GM12878 (cell line): ENCODE results near the gene MSI2. TPM values are rescaled to one million over a fixed set of nuclear protein-coding genes. Genes with fewer than 3 reads are reported as not detected.

Experiments
- ATAC-seq: fragments of 200-7000 bp; cut with Tn5 transposase; 3 replicates; pipeline ENCODE4 v1.9.1; 2020; ENCODE audit warnings: mild to moderate bottlenecking, moderate library complexity
- BruUV-seq: library from RNA; stranded (reverse); fragments of 400-500 nt; replicated peaks from 2 replicates; lab custom pipeline; 2021; lab: Mats Ljungman, UMichigan
- CTCF ChIA-PET: fragments of 300-600 bp; sonication (Branson Sonifier 250); formaldehyde crosslinking; extraction: SDS; loops from one replicate; lab custom pipeline; 2021; ENCODE audit warnings: inconsistent platforms; lab: Yijun Ruan, JAX
- POLR2A ChIA-PET: fragments of 350-600 bp; formaldehyde crosslinking; extraction: SDS; loops from one replicate; lab custom pipeline; 2021; ENCODE audit warnings: inconsistent platforms; lab: Charles Lee
- RAD21 ChIA-PET: fragments of 300-600 bp; sonication (Branson Sonifier 250); formaldehyde crosslinking; loops from one replicate; lab custom pipeline; 2023; ENCODE audit warnings: antibody characterized with exemption; ENCODE audit not compliant: unreplicated experiment; lab: Charles Lee
- SMC1A ChIA-PET: fragments of 300-600 bp; sonication (Branson Sonifier 250); formaldehyde crosslinking; loops from one replicate; lab custom pipeline; 2023; ENCODE audit not compliant: unreplicated experiment, uncharacterized antibody; lab: Charles Lee
- DNase-seq: peaks from one replicate; pipeline ENCODE4 v3.0.0-alpha.2; 2011; ENCODE audit warnings: low read depth, low spot score
- FAIRE-seq: peaks from 3 replicates; lab custom pipeline; 2011; peaks lifted over from hg19 to GRCh38; lab: Jason Lieb, UNC
- H2AFZ ChIP-seq: 2 replicates; pipeline ENCODE4 v1.6.0; 2011; ENCODE audit warnings: low read depth, low read length, control low read depth; ENCODE audit not compliant: control insufficient read depth
- H3K27ac ChIP-seq: 2 replicates; pipeline ENCODE4 v1.5.1; 2011; ENCODE audit warnings: control low read depth; ENCODE audit not compliant: control insufficient read depth, insufficient read depth
- H3K27me3 ChIP-seq, 2 experiments: replicated peaks in 1 of 2; 2 replicates each; pipeline versions ENCODE4 v1.6.0 to v1.6.1; 2011; ENCODE audit warnings: low read length in 1 of 2; ENCODE audit not compliant: control insufficient read depth in 2 of 2, insufficient read depth in 2 of 2
- H3K36me3 ChIP-seq, 2 experiments: 2 replicates each; pipeline ENCODE4 v1.5.1; 2011; ENCODE audit warnings: low read length in 1 of 2; ENCODE audit not compliant: control insufficient read depth in 2 of 2, insufficient read depth in 2 of 2
- H3K4me1 ChIP-seq: 2 replicates; pipeline ENCODE4 v1.6.1; 2011; ENCODE audit warnings: mild to moderate bottlenecking, low read length, moderate library complexity, mixed read lengths; ENCODE audit not compliant: control insufficient read depth, insufficient read depth
- H3K4me2 ChIP-seq: 2 replicates; pipeline ENCODE4 v1.6.0; 2011; ENCODE audit warnings: control low read depth; ENCODE audit not compliant: control insufficient read depth, insufficient read depth
- H3K4me3 ChIP-seq: fragments of 200-600 bp; sonication (generic); 2 replicates; pipeline ENCODE4 v1.5.1; 2016
- H3K79me2 ChIP-seq: 2 replicates; pipeline ENCODE4 v1.6.0; 2011; ENCODE audit warnings: low read length; ENCODE audit not compliant: control insufficient read depth, insufficient read depth
- H3K9ac ChIP-seq: 2 replicates; pipeline ENCODE4 v1.8.0; 2011; ENCODE audit warnings: low read length, control low read depth, mixed read lengths; ENCODE audit not compliant: control insufficient read depth, insufficient read depth
- H3K9me3 ChIP-seq: replicated peaks from 3 replicates; pipeline ENCODE4 v1.5.1; 2011; ENCODE audit warnings: mild to moderate bottlenecking, low read length; ENCODE audit not compliant: control insufficient read depth, insufficient read depth
- H4K20me1 ChIP-seq: 2 replicates; pipeline ENCODE4 v1.6.0; 2011; ENCODE audit not compliant: control insufficient read depth, insufficient read depth
- CEBPB ChIP-seq, 2 experiments: fragments of 150-350 bp in 1 of 2; IDR thresholded peaks; 2 replicates each; pipeline ENCODE4 v1.6.1; 2012 to 2014; ENCODE audit warnings: low read depth in 2 of 2, low read length in 2 of 2, borderline replicate concordance in 1 of 2, inconsistent platforms in 1 of 2
- TCF12 ChIP-seq: IDR thresholded peaks from 2 replicates; pipeline ENCODE4 v1.6.1; 2011; ENCODE audit warnings: low read depth, mild to moderate bottlenecking, low read length
- USF1 ChIP-seq: IDR thresholded peaks from 2 replicates; pipeline ENCODE4 v1.6.1; 2011; ENCODE audit warnings: borderline replicate concordance, low read depth, mild to moderate bottlenecking, moderate library complexity, mixed read lengths, low read length; ENCODE audit not compliant: insufficient read depth; ENCODE audit errors: extremely low read length
- ZBTB33 ChIP-seq: fragments of 450-650 bp; IDR thresholded peaks from 2 replicates; pipeline ENCODE4 v1.6.1; 2017; ENCODE audit warnings: mild to moderate bottlenecking
- WGBS: methylation state at CpG from one replicate; pipeline ENCODE4 v1.1.6; 2016; ENCODE audit warnings: low lambda C conversion rate; ENCODE audit not compliant: insufficient replicate concordance, insufficient coverage; ENCODE audit errors: missing lambda C conversion rate; 5-methylcytosine and 5-hydroxymethylcytosine counted together
- in situ Hi-C: fragments of 300-500 bp; cut with MboI; formaldehyde crosslinking; loops from 9 replicates; pipeline ENCODE4 v1.14.3; 2018; ENCODE audit warnings: mixed read lengths
- intact Hi-C: fragments of 100-400 bp; cut with micrococcal nuclease; formaldehyde crosslinking; loops from one replicate; pipeline ENCODE4 v1.14.2; 2022; ENCODE audit not compliant: unreplicated experiment
- polyA plus RNA-seq, 11 experiments: library from polyadenylated mRNA; depleted of rRNA in 4 of 11; unstranded in 6 of 11; stranded (reverse) in 5 of 11; fragments of >200 nt; fragmentation: Nextera tagmentation in 4 of 11; fragmentation: Illumina TruSeq in 1 of 11; extraction: Ambion mirVana in 4 of 11; extraction: Trizol in 1 of 11; gene quantifications; 1 replicate in 1 of 11; 2 replicates in 10 of 11; pipeline versions ENCODE4 v1.2.1 to v1.2.3, GENCODE V29; 2011 to 2016; ENCODE audit warnings: inconsistent platforms in 2 of 11, missing spikeins in 2 of 11, low read depth in 1 of 11
- total RNA-seq, 4 experiments: library from RNA; depleted of rRNA in 3 of 4; stranded (reverse); fragments of >200 nt in 3 of 4; fragmentation: Illumina TruSeq in 1 of 4; extraction: Trizol in 1 of 4; gene quantifications; 2 replicates each; pipeline versions ENCODE4 v1.2.1 to v1.2.3, GENCODE V29; 2013 to 2021
- TF ChIP-seq, protein P1 (sequence below): fragments of 450-650 bp; IDR thresholded peaks from 2 replicates; pipeline ENCODE4 v1.6.1; 2017; ENCODE audit warnings: borderline replicate concordance

Gene MSI2
- total and polyA plus RNA-seq, 10 of the 15 experiments (the other 5 are each of a cell fraction or from before 2014, with no cell fraction given): 6.1 to 76.1 (median 42.0) TPM

DNA sequence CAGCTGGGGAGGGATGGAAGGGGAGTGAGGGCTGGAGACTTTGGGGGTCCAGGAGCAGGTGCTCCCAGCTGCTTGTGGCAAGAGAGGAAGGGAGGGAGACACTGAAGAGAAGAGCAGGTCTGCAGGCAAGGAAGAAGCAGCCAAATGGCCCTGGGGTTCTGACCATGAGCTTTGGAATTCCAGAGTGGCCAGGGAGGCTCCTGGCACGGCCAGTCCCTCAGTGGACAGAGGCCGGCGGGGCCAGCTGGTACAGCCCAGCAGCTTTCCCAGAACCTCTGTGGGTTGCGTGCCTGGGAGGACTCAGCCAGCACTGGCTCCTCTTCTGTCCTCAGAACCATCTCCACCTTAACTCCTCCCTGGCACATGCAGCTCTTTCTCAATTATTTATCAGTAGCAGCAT is 233.0 kb downstream of the MSI2 start:
- H3K36me3 ChIP-seq: peaks cover 0 to 3% of the 10 kb centered on the region in 2 experiments; a peak in 3 of 4 replicates
- RAD21 ChIA-PET: no interaction called here
- in situ Hi-C loops: no loop called here
- no peak overlapping the region; the same call in 1 of the 2 replicates for H3K27ac ChIP-seq
- FAIRE-seq (no peak), DNase-seq (no peak), ATAC-seq (no peak)
- H3K4me3 ChIP-seq: no peak overlapping the region
- TF ChIP-seq CEBPB (IDR thresholded peaks at IDR 0.05; ENCODE audit: borderline replicate concordance in 1 of 2, low read depth in 2 of 2, low read length in 2 of 2) (no peak), USF1 (no peak), TCF12 (no peak), ZBTB33 (no peak)
- TF ChIP-seq, protein P1, sequence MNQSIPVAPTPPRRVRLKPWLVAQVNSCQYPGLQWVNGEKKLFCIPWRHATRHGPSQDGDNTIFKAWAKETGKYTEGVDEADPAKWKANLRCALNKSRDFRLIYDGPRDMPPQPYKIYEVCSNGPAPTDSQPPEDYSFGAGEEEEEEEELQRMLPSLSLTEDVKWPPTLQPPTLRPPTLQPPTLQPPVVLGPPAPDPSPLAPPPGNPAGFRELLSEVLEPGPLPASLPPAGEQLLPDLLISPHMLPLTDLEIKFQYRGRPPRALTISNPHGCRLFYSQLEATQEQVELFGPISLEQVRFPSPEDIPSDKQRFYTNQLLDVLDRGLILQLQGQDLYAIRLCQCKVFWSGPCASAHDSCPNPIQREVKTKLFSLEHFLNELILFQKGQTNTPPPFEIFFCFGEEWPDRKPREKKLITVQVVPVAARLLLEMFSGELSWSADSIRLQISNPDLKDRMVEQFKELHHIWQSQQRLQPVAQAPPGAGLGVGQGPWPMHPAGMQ: no peak
- H4K20me1 ChIP-seq: no peaks in the 10 kb centered on the region
- no peak overlapping the region for H2AFZ ChIP-seq
- H3K4me1 ChIP-seq: peaks cover 43% of the 10 kb centered on the region
- H3K27me3 ChIP-seq: no peaks in the 10 kb centered on the region
- intact Hi-C loops: no loop called here
- H3K9ac ChIP-seq: no peak overlapping the region
- peaks cover 24% of the 10 kb centered on the region for H3K79me2 ChIP-seq
- CTCF ChIA-PET: interaction anchor here (0.5 to 2.5 kb wide), 5 partner anchors 26 to 232 kb away, joined by 3 to 6 read pairs (median 3); no protein-coding TSS in a partner anchor
- no TSS peak for BruUV-seq
- no peak overlapping the region for H3K4me2 ChIP-seq
- no peaks in the 10 kb centered on the region for H3K9me3 ChIP-seq
- 96% methylated on average over 4 of the region's 4 CpGs for WGBS
- POLR2A ChIA-PET: interaction anchor here (1.2 kb wide), 1 partner anchor 12 kb away, joined by 5 read pairs; no protein-coding TSS in a partner anchor
- SMC1A ChIA-PET: interaction anchor here (1.3 to 10.8 kb wide), 2 partner anchors 18 to 246 kb away, joined by 6 to 102 read pairs; no protein-coding TSS in a partner anchor
